ENCODE measurements around the gene HNF4A. TPM values are rescaled to one million over a fixed set of nuclear protein-coding genes. Genes with fewer than 3 reads are reported as not detected.

Gene HNF4A
- total and polyA plus RNA-seq, 2 of the 13 experiments (the other 11 are each of a cell fraction or from before 2014, with no cell fraction given) = 80.9 to 169 TPM

DNA sequence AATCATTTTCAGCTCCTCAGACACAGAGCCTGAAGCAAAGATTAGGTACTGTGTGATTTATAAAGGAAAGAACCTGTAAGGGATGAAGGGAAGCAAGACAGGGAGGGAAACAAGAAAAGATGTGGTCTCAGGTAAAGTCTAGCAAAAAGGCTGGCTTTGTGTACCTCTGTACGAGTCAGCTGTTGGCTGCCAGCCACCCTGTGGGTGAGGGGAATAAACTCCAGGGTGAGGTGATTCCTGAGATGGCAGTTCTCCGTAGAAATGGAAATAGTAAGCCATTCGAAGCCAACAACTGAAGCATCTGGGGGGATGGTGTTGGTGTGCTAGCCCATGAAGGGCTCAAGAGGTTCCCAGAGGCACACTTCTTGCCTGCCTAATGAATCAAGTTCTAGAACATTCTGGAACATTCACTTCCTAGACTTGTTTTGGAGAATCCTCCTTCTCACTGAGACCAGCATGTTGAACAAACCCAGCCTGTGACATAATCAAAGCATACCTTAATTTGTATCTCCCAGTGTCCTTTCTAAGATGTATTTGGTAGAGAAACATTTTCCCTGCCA, 109.6 kb downstream of the HNF4A start:
- TF ChIP-seq SALL1 (CRISPR knock-in tag; IDR thresholded peaks at IDR 0.05) (0 out of 2 replicates have a peak, but pooled peaks have one; percentile 18), ZNF720 (CRISPR knock-in tag; IDR thresholded peaks at IDR 0.05) (no peak), RBAK (CRISPR knock-in tag; IDR thresholded peaks at IDR 0.05) (no peak), SAP130 (CRISPR knock-in tag; IDR thresholded peaks at IDR 0.05; ENCODE audit: low read depth) (0 out of 2 replicates have a peak, but pooled peaks have one; percentile 12)
- TF ChIP-seq, protein P1, sequence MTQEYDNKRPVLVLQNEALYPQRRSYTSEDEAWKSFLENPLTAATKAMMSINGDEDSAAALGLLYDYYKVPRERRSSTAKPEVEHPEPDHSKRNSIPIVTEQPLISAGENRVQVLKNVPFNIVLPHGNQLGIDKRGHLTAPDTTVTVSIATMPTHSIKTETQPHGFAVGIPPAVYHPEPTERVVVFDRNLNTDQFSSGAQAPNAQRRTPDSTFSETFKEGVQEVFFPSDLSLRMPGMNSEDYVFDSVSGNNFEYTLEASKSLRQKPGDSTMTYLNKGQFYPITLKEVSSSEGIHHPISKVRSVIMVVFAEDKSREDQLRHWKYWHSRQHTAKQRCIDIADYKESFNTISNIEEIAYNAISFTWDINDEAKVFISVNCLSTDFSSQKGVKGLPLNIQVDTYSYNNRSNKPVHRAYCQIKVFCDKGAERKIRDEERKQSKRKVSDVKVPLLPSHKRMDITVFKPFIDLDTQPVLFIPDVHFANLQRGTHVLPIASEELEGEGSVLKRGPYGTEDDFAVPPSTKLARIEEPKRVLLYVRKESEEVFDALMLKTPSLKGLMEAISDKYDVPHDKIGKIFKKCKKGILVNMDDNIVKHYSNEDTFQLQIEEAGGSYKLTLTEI (CRISPR knock-in tag; conservative IDR thresholded peaks at IDR 0.05) = no peak
- TF ChIP-seq, protein P2, sequence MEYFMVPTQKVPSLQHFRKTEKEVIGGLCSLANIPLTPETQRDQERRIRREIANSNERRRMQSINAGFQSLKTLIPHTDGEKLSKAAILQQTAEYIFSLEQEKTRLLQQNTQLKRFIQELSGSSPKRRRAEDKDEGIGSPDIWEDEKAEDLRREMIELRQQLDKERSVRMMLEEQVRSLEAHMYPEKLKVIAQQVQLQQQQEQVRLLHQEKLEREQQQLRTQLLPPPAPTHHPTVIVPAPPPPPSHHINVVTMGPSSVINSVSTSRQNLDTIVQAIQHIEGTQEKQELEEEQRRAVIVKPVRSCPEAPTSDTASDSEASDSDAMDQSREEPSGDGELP (IDR thresholded peaks at IDR 0.05; ENCODE audit: borderline replicate concordance, low read depth) = peak; percentile 83; the same call in 1 of the 2 replicates
- FAIRE-seq (no peak), ATAC-seq (no peak), DNase-seq (ENCODE audit: low spot score) (no peak)
- WGBS (ENCODE audit: low lambda C conversion rate) = 27% methylated on average over 3 of the region's 3 CpGs
- intact Hi-C loops (cut with micrococcal nuclease; ENCODE audit: unreplicated experiment) = no loop called here
- Histone ChIP-seq H3K4me2 (ENCODE audit: low read depth, low read length) (no peak overlapping the region), H2AFZ (ENCODE audit: low read length) (no peak overlapping the region), H3K27ac (ENCODE audit: extremely low read length, insufficient read depth, low read length) (no peak overlapping the region), H3K4me3 (replicated peaks in 1 of 3; ENCODE audit: insufficient read depth in 1 of 3, low read depth in 2 of 3, low read length in 3 of 3) (no peak overlapping the region), H3K4me1 (ENCODE audit: insufficient read depth, low read length) (peaks cover 67% of the 10 kb centered on the region), H4K20me1 (ENCODE audit: insufficient read depth, low read length) (no peaks in the 10 kb centered on the region), H3K9me3 (ENCODE audit: low read length) (no peaks in the 10 kb centered on the region), H3K79me2 (ENCODE audit: insufficient read depth, low read length) (no peaks in the 10 kb centered on the region), H3K27me3 (ENCODE audit: control insufficient read depth in 1 of 2, insufficient read depth in 2 of 2, low read length in 2 of 2) (no peaks in the 10 kb centered on the region), H3K36me3 (replicated peaks in 1 of 2; ENCODE audit: control insufficient read depth in 1 of 2, insufficient read depth in 2 of 2, low read length in 2 of 2) (no peaks in the 10 kb centered on the region), H3K9ac (ENCODE audit: insufficient read depth, low read depth, low read length) (no peak overlapping the region)
- CTCF ChIA-PET (ENCODE audit: low intra/inter-chr PET ratio, low total read pairs) = no interaction called here
- no TSS peak for BruUV-seq (replicated peaks)
- POLR2A ChIA-PET = interaction anchor here (0.8 to 1.3 kb wide), 3 partner anchors 10 to 53 kb away, joined by 3 to 5 read pairs (median 5); partner anchors contain the start of gene TTPAL
- in situ Hi-C loops (cut with HindIII; ENCODE audit: extremely low pct_ligation_motif_present, low pct_unique_long_range_greater_than_20kb) = no loop called here
